Right lobe of liver (tissue), 4 donors: ENCODE measurements around the gene TBC1D19.

Source experiments
- CTCF ChIP-seq, 4 donors: fragments of 200-600 bp in 3 of 4; fragments of 450-650 bp in 1 of 4; IDR thresholded peaks; one replicate each; pipeline versions ENCODE4 v1.5.1 to v1.8.0; 2016 to 2022; ENCODE audit warnings: antibody characterized with exemption in 4 of 4, mild to moderate bottlenecking in 2 of 4
- POLR2A ChIP-seq: fragments of 450-650 bp; IDR thresholded peaks from one replicate; pipeline ENCODE4 v1.6.1; 2017; ENCODE audit warnings: antibody characterized with exemption, mild to moderate bottlenecking
- donor health status: DM: no; HTN: no; CAD: no.
- donor health status: DM: no; HTN: no; CAD: no.
- donor health status: DM: no; HTN: yes; CAD: no.

GRCh38 chr4:26611885-26612284 lies 28.0 kb downstream of the TBC1D19 start:
- TF ChIP-seq CTCF (IDR thresholded peaks at IDR 0.05) = no peak
- no peak for TF ChIP-seq POLR2A
